Posterior cingulate gyrus (tissue), 11 donors: ENCODE data around the gene MEG3.
A peak's percentile ranks its signal among the peaks of the same experiment; 100 is the strongest.
"Not testable (repeated sequence)": the region's sequence is repeated elsewhere in the genome, so short reads cannot be mapped to it uniquely, and the experiment has no call there.

Experiments used
- DNase-seq, 10 donors: peaks; one replicate each; pipeline versions ENCODE4 v3.0.0 to v3.0.0-alpha.2; 2020 to 2021; ENCODE audit warnings: mixed read lengths in 3 of 10
- intact Hi-C: fragments of 100-400 bp; cut with DNase I; formaldehyde crosslinking; loops from one replicate; pipeline ENCODE4 v1.15.1; 2023

Gene MEG3

DNA sequence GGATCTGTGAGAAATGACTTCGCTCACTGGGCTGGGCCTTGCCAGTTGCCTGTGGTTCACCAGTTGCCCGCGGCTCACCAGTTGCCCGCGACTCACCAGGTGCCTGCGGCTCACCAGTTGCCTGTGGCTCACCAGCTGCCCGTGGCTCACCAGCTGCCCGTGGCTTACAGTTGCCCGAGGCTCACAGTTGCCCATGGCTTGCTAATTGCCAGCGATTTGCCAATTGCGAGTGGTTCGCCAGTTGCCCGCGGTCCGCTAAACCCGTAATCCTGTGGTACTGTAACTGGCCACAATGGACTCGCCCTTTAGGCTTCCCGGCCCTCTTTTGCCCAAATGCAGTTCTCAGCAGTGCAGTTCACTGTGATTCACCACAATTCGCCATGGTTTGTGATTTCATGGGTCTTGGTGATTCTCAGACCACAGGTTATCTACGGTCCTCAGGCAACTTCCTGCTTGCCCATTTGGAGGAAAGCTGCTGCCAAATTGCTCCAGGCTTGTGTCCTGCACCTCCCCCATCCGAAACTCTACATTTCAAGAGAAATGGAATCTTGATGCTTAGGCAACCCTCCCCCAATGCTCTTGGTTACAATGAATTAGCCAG is 15.0 kb upstream of the MEG3 start:
- intact Hi-C loops, result no loop called here
- peak in 2 of 10 donors; percentile 51 to 70 for DNase-seq

DNA sequence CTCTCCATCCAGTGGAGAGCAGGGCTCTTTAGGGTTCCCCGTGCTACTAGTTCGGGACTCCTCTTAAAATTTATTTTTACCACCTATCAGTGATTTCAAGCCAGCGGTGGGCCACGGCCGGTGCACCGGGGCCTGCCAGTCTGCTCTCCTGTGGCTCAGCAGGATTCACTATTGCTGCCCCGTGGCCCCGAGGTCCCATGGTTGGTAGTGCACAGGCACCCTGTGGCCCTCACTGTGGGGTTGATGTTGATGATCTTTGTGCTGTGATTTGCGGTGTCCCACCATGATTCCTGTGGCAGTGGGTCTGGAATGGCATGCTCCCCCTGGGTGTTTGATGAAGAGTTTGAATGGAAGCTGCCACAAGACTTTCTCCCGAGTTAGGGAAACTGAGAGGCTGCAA is 12.6 kb upstream of the MEG3 start:
- peak in 2 of 10 donors; percentile 41 to 62 for DNase-seq

DNA sequence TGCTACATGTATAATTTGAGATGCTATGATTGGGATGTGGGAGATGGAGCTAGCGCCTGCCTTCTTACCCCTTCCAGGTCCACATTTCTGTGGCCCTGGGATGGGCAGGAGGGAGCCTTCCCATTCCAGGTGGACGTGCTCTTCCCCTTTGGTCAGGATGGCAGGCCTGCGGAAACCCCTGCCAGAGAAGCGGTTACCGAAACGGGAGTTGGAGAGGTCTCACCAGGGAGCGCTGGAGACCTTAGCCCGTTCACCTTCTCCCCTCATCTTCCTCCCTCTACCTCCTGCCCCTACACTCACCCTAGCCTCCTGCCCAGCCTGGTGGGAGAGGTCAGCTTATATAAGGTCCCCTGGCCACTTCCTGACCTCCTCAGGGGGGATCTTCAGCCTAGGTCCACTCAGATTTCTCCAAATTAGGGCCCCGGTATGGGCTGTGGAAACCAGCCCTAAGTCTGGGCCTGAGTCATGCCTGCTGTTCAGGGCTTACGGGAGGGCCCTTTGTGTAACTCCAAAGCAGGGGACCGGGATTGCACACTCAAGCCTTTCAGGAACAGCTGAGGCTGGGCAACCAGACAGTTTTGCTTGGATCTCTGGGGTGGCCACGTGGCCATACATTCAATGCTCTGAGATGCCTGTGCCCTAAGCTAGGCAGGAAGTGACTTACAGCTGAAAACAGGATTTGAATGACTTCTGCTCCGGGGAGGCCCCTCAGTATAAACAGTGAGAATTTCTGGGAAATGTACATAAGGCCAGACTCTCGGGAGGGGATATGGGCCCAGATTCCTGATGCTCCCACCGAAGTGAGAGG is 10.2 kb upstream of the MEG3 start:
- peak in 2 of 10 donors; percentile 41 to 77 for DNase-seq
- intact Hi-C loops, result no loop called here

More for the DNA sequence above, 12.6 kb upstream of the MEG3 start:
- intact Hi-C loops, result no loop called here

DNA sequence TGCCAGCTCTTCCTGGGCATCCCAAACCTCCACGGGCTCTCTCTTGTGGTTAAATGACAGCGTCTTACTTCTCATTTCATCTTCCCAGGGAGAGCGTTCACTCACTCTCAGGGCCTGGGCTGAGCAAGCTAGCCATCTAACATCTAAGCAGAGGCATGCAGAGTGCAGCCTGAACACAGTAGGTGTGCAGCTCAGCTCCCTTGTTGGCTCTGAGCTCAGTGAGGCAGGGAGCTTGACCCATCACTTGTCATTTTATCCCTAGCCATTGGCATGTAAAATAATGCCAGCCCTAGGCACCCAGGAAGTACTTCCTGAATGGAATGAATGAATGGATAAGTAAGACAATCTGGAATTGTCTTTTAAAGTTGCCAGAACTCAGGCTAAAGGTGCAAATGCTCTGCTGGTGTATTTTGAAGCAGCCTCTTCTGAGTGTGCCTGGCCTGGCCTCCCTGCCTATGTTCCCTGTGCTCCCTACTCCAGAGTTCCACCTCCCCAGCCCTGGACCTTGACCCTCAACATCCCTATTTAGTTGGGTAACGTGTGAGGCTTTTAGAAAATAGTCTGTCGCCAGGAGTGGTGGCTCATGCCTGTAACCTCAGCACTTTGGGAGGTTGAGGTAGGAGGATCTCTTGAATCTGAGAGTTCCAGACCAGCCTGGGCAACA is 9.5 kb upstream of the MEG3 start:
- DNase-seq, result peak in 2 of 10 donors; percentile 12 to 24
- intact Hi-C loops, result no loop called here

DNA sequence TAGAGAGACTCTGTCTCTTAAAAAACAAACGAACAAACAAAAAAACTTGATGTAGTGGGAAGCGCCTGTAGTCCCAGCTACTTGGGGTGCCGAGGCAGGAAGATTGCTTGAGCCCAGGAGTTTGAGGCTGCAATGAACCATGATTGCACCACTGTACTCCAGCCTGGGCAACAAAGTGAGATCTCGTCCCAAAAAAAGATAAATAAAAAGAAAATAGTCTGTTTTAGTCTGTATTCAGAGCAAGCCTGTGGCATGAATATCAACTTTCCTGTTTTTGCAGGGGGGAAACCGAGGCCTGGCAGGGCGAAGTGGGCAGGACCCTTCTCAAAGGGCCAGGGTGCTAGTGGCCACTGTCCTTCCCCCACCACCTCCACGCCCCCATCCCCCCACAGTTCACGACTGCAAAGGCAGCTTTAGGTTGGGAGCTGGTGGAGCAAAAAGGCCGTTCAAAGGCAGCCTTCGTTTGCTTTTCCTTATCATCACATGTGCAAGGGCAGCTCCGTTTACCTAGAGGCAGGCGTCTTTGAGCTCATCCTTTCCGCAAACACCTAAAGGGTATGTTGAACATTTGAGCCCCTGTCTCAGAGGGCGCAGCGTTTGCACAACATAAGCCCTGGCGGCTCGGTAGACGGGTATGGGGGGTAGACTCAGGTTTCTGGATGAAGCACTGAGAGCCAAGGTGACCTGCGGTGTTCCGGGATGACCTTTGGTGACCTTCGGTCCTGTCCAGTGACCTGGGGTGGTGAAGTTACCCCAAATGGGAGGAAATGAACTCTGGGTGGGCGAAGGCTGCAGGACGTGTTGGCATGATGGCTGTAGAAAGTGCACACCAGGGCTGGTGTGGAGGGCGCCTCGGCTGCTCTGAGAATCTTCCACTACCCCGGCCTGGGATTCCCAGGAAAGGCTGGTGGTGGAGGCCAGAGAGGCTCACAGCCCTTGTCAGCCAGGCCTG is 8.7 kb upstream of the MEG3 start:
- intact Hi-C loops, result no loop called here
- DNase-seq, result peak in 2 of 10 donors; percentile 26 to 56

DNA sequence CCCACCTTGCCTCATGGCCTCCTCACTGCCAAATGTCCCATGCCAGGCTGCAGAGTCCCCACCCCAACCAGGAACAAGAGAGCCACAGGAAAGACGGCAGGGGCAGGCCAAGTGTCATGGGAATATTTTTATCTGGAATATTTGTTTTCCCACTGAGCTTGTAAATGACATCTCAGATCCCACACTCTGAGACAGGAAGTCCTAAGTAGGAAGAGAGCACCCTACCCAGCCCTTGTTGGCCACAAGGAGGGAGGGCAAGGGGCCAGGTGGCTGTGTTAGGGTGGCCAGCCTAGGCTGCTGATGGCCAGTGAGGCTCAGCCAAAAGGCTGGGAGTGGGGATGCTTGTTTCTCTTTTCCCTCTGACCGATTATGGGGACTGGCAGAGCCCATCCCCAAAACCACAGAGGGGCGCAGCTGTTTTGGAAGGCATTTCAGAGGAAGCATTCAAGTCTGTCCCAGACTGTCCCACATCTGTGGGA is 7.7 kb upstream of the MEG3 start:
- intact Hi-C loops, result no loop called here
- peak in 1 of 10 donors; percentile 41 for DNase-seq

DNA sequence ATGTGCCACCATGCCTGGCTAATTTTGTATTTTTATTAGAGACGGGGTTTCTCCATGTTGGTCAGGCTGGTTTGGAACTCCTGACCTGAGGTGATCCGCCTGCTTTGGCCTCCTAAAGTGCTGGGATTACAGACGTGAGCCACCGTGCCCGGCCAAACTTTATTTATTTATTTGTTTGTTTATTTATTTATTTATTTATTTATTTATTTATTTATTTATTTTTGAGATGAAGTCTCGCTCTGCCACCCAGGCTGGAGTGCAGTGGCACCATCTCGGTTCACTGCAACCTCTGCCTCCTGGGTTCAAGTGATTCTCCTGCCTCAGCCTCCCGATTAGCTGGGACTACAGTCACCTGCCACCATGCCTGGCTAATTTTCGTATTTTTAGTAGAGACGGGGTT is 7.0 kb upstream of the MEG3 start:
- peak in 2 of 10 donors; percentile 42 to 47 for DNase-seq
- intact Hi-C loops, result not testable (repeated sequence)

DNA sequence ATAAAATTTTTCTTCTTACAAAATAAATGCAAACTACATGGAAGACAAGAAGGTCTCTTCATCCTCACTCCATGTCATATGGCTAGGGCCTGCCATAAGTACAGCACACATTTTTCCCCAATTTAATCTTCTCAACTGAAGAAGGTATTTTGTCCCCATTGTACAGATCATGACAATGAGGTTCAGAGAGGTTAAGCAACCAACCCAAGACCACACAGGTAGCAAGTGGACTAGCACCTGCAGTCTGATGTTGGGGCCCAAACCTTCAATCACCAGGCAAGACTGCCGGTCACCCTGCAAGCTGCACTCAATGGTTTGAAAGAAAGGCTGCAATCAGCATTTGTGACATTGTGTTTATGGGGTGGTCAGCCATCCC is 6.5 kb upstream of the MEG3 start:
- no peak for DNase-seq
- intact Hi-C loops, result no loop called here

DNA sequence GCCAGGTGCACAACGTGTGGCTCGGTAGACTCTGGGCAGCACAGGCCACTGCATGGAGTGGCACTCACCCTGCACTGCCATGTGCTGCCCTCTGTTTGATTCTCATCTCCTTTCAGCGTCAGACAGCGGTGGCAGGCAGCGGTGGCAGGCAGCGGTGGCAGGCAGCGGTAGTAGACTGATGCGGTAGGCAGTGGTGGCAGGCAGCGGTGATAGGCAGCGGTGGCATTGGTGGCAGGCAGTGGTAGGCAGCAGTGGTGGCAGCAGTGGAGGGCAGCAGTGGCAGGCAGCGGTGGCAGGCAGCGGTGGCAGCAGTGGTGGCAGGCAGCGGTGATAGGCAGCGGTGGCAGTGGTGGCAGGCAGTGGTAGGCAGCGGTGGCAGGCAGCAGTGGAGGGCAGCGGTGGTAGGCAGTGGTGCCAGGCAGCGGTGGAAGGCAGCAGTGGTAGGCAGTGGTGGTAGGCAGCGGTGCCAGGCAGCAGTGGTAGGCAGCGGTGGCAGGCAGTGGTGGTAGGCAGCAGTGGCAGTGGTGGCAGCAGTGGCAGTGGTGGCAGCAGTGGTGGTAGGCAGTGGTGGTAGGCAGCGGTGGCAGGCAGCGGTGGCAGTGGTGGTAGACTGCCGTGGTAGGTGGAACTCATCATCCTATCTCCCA is 6.0 kb upstream of the MEG3 start:
- peak in 3 of 10 donors; percentile 50 to 67 (median 56) for DNase-seq
- intact Hi-C loops, result loop anchor here (10.0 kb wide), 2 partner anchors 155 to 805 kb away; no protein-coding TSS in a partner anchor

DNA sequence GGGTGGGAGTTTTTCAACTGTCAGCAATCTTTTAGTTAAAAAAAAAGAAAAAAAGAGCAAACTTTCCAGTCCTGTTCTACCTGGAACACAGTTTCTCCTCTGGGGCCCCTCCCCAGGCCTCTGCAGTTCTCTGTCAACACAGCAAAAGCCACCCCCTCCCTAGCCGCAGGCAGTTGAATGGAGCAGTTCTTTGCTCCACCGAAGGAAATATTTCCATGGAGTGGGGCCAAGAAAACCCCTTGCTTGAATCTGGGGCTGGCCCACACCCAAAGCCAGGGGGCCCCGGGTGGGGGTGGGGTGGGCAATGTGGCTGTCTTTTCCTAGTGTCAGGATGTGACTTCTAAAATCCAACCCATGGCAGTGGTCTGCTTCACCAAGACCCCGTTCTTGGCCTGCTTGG is 5.0 kb upstream of the MEG3 start:
- DNase-seq, result peak in 1 of 10 donors; percentile 39
- intact Hi-C loops, result loop anchor here (10.0 kb wide), 2 partner anchors 156 to 804 kb away; no protein-coding TSS in a partner anchor

DNA sequence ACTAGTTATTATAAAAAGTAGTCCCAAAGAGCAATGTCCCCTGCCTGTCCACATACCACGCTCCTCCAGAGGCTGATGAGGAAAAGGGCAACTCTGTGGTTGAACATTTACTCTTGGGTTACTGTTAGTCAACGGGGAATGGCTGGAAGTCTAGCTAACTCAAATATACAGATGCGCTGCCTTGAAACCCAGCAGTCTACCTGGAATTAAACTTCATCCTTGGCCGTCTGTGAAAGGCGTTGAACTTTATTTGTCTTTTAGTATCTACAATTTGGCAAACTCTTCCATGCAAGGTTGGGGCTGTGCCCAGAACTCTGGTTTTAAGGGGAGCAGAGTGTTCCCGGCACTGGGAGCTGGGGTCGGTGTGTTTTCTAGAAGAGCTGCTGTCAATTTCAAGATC is 3.9 kb upstream of the MEG3 start:
- intact Hi-C loops, result loop anchor here (10.0 kb wide), 2 partner anchors 157 to 803 kb away; no protein-coding TSS in a partner anchor
- DNase-seq, result peak in 2 of 10 donors; percentile 19 to 48

DNA sequence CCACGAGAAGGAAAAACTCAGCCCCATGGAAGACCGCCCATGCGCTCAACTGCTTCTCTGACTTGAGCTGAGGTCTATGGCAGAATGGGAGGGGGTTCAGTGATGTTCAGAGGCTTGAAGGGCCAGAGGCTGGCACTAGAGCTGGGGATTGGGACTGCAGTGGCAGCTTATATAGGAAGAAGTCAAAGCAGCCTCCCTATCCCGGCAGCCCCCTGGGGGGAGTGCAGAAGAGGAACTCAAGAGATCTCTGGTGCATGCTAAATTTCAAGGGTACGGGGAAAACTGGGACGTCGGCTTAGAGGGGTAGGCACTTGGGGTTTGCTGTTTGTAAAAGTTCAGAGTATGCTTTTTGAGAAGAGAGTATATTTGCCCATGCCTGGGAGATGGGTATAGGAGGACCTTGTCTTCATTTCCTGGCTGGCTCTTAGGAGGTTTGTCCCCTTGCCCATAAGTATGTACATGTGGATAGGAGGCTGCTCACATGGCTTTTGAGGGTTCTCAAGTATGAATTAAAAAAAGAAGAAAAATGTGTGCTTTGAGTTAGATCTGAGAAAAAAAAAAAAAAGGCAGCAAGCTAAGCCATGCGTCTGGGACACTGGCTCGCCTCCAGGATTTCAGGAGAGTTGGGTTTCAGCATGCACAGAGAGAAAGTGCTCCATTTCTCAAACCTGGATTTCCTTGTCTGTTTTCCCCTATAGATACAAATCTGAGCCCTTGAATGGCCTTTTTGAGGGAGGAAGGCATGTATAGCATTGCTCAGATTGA is 3.2 kb upstream of the MEG3 start:
- intact Hi-C loops, result loop anchor here (10.0 kb wide), 2 partner anchors 158 to 802 kb away; no protein-coding TSS in a partner anchor
- peak in 2 of 10 donors; percentile 67 to 74 for DNase-seq

DNA sequence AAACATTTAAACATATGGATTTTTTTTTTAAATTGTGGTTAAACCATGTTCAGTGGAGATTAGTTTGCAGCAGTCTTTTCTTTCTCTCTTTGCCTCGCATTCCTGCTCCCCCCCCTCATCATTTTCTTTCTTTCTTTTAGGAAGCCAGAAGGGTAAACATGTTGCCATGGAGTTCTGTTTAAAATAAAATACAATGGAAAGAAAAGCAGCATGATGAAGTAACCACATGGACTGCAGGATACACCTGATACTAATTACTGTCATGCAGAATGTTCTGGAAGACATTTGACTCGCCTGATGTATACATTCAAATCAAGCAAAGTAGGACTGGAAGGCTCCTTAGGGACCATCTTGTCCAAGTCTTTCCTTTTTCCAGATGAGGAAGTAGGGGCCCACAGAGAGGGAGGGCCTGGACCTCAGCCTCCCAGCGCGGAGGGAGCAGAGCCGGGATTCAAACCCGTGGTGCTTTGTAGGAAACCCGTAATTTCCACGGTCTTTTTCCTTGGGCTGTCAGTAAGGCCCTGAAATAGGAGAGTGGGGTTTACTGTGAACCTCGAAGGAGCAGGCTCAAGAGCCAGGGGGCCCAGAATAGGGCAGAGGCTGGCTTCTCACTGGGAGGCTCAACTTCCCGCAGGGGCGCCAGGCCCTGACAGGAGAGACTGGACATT is 2.4 kb upstream of the MEG3 start:
- intact Hi-C loops, result loop anchor here (10.0 kb wide), 2 partner anchors 159 to 801 kb away; no protein-coding TSS in a partner anchor
- DNase-seq, result peak in 2 of 10 donors; percentile 38 to 43

DNA sequence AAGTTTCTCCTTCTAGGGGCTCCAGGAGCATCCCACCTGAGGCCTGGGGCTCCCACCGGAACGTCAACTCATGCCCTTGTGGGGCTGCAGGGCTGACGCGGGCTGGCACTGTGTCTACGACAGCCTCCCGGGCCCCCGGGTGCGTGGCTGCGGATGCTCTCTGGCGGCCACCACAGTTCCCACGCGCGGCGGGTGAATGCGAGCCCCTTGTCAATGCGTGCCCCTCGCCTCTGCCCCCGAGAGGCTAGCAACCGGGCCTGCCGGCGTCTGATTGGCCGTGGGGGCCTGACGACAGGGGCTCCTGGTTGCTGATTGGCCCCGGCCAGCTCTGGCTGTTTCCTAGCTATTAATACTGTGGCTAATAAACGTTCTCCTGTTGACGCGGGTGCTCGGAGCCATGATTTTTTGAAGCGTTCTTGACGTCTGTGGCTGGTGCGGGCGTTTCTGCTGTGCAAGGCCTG is 1.8 kb upstream of the MEG3 start:
- peak; percentile 49 to 96 (median 66) for DNase-seq
- intact Hi-C loops, result loop anchor here (10.0 kb wide), 2 partner anchors 159 to 801 kb away; no protein-coding TSS in a partner anchor

DNA sequence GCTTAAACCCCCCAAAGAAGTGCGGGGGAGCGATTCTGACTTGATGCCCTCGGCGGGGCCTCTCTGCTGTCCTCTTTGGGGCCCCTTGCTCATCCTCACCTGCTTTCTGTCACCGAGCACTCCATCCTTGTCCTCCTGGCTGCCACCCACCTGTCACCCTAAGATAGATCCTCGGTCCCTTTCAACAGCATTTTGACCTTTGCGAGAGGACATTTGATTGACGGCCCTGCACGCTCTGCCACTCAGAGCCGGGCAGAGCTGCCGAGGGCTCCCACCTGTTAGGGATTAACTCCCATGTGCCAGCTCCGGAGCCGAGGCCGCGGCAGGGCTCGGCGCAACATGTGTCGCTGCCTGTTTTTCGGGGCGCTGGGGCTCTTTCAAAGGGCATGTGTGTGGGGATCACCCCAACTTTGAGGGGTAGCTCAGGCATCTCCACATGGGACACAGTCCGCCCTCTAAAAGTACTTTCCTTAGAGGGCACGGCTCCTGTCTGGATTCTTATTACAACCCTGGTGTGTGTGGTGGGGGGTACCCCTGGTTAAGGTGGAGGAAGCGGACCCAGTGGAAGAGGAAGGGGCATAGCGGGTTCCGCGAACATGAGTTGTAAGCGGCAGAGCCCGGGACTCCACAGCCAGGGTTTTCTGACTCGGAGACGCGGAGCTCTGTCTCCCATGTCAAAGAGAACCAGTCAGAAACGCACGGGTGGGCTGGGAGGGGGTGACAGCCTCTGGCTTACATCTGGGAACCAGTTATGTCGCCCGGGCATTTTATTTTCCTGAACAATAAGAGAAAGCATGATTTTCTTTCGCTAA is 811 bp upstream of the MEG3 start:
- peak in 2 of 10 donors; percentile 70 to 72 for DNase-seq
- intact Hi-C loops, result loop anchor here (10.0 kb wide), 2 partner anchors 160 to 800 kb away; no protein-coding TSS in a partner anchor

DNA sequence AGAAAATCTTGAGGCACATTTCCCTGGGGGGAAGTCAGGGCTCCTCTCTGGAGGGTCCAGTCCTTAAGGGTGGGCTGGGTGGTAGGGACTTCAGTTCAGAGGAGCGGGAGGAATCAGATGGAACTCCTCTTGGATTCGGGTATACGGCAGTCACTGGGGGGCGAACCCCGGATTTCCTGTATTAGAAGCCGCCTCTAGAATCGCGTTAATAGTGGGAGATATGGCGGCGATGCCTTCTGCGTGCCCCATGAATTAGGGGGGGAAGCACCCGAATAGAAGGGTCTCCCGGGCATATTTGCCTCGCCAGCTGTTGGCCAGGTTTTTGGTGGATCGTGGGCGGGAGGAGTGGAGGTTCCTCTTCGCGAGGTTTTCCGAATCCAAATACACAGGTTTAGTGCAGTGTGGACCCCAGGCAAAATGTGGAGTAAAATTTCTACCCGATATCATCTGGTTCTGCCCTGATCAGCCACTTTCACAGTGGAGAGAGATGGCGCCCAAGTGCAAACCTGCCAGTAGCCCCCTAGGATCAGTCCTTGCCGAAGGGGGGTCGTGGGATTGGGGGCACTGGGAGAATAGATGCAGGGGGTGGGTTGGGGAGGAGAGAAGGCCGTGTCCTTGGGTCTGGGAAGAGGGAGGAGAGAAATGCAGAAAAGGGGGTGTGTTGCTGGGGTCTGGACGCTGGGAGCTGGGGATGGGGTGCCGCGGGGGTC is 628 bp downstream of the MEG3 start:
- peak in 2 of 10 donors; percentile 61 to 73 for DNase-seq
- intact Hi-C loops, result loop anchor here (10.0 kb wide), 2 partner anchors 162 to 798 kb away; no protein-coding TSS in a partner anchor
